A204.1 (cell line): ENCODE results near the gene KIAA1755.
"Not testable (repeated sequence)": the region's sequence is repeated elsewhere in the genome, so short reads cannot be mapped to it uniquely, and the experiment has no call there.

Experiments
- FAIRE-seq: peaks from 2 replicates; lab custom pipeline; 2012; peaks lifted over from hg19 to GRCh38; lab: Jason Lieb, UNC

The KIAA1755 gene

DNA sequence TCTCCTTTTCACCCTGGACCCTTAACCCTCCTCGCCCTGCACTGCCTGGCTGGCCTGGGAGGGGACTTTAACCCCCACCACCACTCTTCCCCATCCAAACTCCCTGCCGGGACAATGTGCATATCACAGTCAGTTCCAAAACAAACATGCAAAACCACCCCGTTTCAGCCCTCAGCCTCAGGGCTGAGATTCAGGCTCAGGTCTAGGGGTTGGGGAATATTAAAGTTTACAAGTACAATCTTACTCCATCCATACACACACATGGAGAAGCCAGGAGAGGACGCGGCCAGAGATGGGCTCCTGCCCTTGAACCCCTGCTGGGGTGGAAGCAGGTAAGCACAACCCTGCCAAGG lies 534 bp downstream of the KIAA1755 start:
- no peak for FAIRE-seq

DNA sequence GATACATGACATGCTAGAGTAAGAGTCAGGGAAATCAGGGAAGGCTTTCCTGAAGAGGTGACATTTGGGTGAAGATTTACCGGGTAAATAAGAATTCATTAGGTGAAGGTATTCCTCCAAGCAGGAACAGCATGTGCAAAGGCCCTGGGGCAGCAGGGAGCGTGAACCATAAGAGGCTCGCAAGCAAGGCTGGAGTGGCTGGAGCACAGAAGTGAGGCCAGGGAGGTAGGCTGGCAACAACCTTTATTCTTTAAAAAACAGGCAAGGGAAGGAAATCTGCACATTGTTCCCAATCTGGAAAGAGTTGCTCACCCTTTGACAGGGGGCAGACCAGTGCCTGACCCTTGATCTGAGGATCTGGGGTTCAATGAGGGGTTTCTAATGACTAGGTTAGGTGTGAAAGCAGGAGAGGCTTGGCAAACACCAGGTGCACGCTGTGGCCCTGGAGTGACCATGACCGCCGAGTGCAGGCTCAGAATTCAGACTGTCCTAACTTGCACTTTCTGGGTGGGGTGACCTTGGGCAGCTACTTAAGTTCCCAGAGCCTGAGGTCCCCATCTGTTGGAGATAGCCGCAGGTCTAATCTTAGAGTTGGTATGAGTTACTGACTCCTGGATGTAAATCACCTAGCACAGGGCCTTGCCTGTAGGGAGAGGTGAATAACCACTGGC lies 1.9 kb downstream of the KIAA1755 start:
- no peak for FAIRE-seq

DNA sequence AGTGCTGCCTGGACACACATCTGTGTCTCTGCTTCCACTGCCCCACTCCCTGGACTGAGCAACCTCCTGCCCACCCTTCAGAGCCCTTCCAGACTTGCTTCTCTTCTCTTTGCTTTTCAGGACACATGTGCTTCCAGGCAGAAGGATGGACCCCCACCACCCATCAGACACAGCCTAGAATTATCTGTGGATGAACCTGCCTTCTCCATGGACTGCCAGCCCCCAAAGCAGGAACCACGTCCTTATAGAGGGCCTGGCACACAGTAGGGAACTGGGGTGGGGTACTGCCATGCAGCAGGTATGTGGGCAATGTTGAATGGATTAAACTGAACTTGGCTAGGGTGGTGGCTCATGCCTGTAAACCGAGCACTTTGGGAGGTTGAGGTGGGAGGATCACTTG lies 3.6 kb downstream of the KIAA1755 start:
- no peak for FAIRE-seq

DNA sequence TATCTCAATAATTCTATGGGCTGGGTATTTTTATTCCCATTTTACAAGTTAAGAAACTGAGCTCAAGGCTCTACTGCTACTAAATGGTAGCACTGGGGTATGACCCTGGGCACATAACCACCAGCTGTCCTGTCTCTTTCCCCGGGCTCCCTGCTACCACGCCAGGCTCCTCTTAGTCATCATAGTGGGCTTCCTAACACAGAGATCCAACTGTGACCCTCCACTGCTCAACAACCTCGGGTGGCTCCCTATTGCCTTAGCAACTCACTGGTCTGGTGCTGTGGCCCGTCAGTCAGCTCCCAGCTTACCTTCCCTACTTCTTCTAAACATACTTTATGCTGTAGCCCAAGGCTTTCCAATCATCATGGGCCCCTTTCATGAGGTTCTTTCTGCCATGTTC lies 4.5 kb downstream of the KIAA1755 start:
- FAIRE-seq: no peak

DNA sequence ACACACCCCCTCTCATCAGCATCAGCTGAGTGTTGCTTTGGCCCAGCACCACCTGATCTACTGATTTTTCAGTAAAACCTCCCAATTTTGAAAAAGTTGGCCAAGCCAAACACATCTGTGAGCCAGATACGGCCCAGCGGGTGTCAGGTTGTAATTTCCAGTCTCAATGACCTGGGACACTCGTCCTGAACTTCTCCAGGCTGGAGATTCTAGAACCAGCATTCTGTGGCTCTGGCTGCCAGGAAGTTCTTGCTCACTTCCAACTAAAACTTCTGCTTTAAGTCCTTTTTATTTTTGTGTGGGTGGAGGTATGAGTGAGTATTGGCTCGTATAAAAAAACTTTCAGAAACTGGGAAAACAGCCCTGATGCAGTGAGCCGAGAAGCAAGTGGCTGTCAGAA lies 5.1 kb downstream of the KIAA1755 start:
- no peak for FAIRE-seq

DNA sequence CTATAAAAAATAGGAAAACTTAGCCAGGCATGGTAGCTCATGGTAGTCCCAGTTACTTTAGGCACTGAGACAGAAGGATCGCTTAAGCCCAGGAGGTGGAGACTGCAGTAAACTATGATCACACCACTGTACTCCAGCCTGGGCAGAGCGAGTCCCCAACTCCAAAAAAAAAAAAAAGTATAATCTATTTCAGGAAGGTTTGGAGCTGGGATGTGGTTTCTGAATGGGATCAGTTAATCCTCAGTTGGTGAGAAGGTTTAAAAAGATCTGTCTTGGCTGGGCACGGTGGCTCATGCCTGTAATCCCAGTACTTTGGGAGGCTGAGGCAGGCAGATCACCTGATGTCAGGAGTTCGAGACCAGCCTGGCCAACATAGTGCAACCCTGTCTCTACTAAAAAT lies 5.9 kb downstream of the KIAA1755 start:
- not testable (repeated sequence) for FAIRE-seq

DNA sequence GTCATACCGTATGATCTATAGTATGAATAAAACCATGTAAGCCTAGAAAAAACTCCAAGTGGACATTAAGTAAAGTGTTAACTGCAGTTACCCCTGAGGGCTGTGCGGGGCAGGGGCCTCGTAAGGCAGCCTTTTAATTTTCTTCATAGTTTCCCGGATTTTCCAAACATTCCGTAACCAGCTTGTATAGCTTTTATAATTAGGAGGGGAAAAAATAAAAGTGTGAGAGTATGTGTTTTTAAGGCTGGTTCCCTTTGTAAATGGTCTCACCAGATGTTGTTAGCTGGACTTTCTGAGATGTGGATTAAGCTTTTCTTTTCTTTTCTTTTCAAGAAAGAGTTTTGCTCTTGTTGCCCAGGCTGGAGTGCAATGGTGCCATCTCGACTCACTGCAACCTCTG lies 7.0 kb downstream of the KIAA1755 start:
- FAIRE-seq: no peak

DNA sequence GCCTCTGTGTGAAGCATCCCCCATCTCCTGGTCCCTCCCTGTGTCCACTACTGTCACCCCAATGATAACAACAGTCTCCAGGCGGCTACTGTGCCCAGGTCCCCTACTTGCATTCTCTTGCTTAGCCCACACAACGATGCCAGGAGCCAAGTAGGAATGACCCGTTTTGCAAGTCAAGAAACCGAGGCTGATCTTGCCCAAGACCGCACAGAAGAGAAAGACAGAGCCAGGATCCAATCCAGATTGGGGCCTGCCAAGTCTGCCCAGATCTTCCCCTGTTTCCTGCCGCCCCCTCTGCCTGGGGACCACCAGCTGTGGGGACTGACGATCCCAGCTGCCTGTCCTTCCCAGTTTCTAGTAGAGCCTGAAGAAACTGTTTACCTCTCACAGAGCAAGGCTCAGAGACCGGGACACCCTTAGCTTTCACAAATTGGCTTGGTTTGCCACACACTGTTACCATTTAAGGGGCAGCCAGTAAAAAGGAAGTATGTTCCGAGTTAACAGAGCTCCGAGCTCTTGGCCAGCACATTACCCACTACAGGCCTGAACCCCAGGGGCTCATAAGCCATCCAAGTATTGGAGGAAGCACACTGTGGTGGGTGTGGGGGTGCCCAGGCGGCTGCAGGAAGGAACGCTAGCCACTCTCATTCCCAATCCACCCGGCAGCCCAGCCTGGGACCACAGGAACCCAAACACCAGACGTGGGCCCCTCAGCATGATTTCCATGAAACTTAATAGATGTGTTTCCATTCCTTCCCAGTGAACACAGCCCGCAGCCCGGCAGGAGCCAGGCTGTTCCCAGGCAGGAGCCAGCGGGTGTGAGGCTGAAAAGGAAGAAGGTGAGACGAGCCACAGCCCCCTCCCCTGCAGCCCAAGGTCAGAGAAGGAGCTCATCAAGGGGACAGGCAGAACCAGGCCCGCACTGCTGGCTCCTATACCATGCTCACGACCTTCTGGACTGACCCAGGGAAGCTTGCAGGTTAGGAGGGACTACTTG lies 7.9 kb downstream of the KIAA1755 start:
- FAIRE-seq: no peak

DNA sequence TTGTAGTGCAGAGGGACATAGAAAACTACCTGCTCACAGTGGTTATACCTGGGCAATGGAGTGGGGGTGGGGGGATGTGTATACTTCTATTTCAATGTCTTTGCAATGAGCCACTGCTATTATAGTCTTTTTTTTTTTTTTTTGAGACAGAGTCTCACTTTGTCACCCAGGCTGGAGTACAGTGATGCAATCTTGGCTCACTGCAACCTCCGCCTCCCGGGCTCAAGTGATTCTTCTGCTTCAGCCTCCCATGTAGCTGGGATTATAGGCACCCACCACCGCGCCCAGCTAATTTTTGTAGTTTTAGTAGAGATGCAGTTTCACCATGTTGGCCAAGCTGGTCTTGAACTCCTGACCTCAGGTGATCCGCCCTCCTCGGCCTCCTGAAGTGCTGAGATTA lies 9.1 kb downstream of the KIAA1755 start:
- FAIRE-seq: not testable (repeated sequence)

DNA sequence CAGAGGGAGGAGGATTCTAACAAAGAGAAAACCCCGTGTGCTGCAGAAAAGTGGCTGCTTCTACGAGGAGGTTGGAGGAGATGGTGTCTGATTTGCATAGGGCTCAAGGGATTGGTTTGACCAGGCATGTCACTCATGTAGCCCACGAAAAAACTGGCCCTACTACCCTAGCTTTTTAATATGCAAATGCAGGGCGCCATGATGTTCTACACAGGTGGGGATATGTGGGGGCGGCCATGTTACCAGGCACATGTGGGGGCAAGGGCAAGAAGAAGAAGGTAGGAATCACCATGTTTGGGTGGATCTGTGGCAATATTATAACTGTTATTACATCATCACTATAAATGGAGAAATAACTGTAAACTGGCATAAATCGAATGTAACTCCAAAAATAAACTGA lies 9.9 kb downstream of the KIAA1755 start:
- no peak for FAIRE-seq

DNA sequence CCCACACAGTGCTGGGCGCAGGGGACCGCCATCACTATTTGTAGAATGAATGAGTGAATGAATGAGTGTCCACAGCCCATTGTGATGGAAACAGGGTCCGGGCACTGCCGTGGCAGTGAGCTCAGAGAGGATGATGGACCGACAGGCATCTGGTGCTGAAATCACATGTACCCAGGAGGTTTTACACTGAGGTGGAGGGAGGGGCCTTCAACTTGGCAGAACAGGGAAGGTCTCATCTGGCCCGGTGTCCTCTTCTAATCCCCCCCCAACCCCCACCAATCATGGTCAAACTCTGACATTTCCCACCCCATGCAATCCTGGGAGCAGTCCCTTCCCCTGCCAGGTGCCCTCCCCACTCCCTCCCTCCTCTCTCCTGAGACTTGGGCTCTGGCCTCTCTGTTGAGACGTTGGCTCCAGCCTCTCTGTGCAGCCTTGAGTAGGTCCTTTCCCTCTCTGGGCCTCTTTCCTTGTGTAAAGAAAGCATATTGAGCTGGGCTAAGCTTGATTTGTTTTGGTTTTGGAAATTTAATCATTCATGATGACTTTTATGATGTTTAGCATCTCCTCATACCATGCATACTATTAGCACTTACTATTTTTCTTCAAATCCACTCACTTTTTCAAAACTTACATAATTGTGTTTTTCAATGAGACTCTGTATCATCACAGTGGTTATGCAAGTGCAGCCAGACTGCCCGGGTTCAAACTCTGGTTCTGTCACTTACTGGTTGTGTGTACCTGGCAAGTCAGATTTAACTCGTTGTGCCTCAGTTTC lies 10.8 kb downstream of the KIAA1755 start:
- FAIRE-seq: no peak

DNA sequence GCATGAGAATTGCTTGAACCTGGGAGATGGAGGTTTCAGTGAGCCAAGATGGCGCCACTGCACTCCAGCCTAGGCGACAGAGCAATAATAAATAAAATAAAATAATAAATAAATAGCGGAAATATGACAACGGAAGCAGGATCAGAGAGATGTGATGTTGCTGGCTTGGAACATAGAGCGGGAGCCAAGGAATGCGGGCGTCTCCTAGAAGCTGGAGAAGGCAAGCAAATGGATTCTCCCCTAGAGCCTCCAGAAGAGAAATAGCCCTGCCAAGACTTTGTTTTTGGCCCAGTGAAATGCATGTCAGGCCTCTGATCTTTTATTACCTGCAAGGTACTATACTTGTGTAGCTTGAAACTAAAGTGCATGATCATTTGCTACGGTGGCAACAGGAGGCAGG lies 12.4 kb downstream of the KIAA1755 start:
- no peak for FAIRE-seq

DNA sequence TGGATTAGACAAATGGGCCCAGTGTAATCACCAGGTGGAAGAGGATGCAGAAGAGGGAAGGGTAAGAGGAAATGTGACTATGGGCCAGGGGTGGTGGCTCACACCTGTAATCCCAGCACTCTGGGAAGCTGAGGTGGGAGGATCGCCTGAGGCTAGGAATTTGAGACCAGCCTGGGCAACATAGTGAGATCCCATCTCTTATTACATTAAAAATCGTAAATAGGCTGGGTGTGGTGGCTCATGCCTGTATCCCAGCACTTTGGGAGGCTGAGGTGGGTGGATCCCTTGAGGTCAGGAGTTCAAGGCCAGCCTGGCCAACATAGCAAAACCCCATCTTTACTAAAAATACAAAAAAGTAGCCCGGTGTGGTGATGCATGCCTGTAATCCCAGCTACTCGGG lies 12.8 kb downstream of the KIAA1755 start:
- FAIRE-seq: not testable (repeated sequence)

DNA sequence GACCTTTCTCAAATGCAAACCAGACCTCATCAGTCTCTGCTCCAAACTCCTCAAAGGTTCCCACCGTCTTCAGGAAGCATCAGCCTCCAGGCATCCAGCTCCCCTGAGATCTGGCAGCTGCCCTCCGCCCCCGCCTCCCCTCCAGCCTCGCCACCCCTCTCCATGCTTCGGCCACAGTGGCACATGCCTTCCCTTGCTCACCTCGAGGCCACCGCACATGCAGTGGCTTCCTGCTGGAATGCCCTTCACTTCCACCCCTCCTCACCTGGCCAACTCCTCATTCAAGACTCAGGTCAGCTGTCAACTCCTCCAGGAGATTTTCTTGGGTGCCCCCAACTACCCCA lies 13.4 kb downstream of the KIAA1755 start:
- no peak for FAIRE-seq

DNA sequence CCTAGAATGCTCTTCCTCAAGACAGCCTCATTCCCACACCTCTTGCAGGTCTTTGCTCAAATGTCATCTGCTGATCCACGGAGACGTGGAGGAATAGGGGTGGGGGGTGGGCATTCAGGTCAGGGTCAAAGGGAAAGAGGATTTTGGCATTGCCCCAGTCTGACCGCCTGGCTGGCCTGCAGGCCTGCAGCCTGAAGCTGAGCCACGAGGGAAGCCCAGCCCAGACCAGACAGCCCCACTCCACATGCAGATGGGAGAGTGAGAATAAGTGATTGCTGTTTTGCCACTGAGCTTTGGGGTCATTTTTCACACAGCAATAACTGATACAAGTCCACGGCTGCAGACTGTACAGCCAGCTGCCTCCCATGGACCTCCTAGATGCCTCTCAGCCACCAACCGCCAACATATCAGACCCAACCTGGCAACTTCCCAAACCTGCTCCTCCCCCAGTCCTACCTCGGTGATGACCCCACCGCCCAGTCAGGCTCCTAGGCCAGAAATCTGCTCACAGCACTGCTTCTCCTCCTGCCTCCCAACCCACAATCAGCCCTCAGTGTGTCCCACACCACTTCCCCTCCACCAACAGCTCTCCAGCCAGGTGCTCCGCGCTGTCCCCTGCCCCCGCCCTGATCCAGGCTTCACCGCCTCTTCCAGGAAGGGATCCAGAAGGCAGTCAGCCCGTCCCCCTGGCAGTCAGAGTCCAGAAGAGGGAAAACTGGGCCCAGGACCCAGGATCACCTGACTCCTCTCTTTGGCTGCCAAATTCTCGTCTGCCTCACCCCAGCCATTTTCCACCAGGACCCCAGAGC lies 14.0 kb downstream of the KIAA1755 start:
- no peak for FAIRE-seq

DNA sequence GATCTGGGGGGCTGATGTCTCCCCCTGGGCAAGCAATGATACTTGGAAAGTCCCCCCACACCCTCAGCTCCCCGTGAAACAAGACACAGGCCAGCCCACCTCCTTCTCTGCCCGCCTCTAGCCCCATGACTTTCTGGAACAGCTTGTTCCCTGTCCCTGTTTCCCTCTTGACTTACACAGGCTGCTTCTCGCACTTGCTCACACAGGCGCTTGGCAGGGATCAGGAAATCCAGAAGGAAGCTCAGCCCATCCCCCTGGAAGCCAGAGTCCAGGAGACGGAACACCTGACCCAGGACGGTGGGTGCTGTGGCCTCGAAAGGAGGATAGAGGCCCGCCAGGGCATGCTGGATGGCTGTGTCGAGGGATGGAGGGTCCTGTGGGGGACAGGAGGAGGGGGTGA lies 14.8 kb downstream of the KIAA1755 start:
- FAIRE-seq: no peak

DNA sequence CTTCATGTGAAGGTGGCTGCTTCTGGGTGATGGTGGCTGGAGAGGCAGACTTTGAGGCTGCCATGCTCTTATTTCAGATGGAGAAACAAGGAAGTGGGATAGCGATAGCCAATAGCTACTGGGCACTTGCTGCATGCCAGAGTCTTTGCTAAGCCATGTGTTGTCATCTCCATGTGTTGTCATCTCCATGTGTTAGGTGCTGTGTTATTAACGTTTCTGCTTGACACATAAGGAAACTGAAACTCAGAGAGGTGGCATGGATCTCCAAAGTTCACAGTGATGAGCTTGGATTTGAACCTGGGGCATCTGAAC lies 16.9 kb downstream of the KIAA1755 start:
- no peak for FAIRE-seq

DNA sequence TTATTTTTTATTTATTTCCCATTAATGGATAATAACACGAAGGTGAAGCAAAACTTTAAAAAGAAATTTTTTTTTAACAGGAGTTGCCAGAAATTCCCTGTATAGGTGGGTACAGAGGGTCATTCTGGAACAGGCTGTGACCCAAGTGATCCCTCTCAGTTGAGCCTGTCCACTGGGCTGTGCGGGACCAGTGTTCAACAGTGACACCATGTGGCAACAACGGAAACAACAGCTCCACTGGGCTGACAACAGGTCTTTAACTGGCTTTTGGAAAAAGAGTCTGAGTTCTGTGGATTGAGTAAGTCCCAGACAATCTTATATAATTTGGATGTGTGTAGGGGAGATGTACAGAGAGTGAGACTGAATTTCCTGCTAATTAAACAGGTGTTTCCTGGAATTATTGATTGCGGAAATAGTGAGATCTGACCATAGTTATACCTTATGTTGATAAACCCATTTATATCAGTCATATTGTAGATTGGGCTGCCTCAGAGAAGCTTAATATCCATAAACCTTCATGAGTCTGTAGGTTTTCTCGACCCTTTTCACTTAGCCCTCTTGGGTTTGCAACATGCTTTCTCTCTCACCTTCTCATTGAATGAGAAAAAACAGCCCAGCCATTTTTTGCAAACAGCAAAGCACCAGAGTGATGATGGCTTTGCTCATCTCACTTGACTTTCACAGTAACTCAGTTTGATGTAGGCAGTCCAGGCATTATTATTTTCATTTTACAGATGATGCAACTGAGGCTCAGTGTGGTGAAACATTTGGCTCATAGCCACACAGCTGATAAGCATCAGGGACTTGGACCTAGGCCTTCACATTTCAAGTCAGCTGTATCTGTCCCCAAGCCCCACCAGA lies 17.5 kb downstream of the KIAA1755 start:
- FAIRE-seq: no peak

DNA sequence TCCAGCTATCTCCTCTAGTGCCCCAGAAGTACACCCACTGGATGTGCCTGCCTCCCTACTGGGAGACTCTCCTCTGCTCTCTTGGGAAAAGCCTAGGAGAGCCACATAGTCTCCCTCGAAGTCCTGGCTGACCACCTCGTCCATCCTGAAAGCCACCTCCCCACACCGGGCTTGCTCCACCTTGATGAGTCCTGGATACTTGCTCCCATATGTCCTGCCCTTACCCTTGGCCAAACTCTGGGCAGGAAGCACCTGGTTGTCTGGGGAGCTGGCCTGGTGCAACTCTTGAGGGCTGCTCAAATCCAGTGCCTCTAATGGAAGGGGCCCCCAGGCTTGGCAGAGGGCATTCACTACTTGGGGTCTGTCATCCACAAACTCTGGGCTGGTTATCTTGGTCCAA lies 19.3 kb downstream of the KIAA1755 start:
- FAIRE-seq: no peak

DNA sequence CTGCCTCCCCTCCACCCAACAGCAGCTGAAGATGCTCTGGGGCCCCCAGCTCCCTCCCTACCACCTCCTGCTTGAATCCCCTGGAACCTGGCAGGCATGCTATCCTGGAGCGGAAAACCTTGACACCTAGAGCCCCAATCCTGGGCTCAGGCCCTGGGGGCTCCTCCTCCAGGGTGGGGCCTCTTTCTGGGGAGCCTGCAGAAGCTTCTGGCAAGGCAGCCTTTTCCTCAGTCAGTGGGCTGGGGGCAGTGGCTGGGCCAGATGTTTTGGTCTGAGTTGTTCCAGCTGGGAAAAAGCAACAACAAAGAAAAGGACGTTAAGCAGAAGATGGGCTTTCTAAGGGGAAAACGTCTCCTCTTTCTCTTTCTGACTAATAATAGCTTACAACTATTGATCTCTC lies 21.1 kb downstream of the KIAA1755 start:
- FAIRE-seq: no peak

DNA sequence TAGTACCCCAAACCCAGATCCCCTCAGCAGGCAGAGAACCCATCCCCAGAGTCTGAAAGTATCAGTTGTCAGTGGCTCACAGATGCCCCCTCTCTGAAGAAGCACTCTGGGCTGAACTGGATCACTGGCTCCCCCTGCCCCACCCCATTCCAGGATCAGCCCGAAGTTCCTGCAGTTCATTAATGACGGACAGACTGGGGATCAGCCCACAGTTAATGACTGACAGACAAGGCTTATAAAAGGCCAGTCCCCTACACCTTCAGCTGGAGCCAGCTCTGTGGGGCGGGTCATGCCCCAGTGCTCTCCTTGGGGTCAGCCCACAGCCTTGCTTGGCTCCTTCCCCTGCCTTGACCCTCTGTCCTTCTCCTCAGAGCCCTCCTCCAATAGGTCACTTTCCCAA lies 21.7 kb downstream of the KIAA1755 start:
- no peak for FAIRE-seq
